T-helper 2 cell treated with Interferon-gamma antibody and Interleukin-4, amounts not matched to agents 5 μg/mL and 100 μg/mL, for 36 hours (primary cell): Measurements from ENCODE around the gene C3AR1.

Experiments used
- DNase-seq: peaks from one replicate; pipeline ENCODE4 v3.0.0; 2021; ENCODE audit warnings: low spot score
- H3K27ac Mint-ChIP-seq: one replicate; pipeline ENCODE4 v1.8.0; 2021; ENCODE audit warnings: mild to moderate bottlenecking, mixed read lengths
- H3K27me3 Mint-ChIP-seq: one replicate; pipeline ENCODE4 v1.8.0; 2021; ENCODE audit warnings: low read depth, mixed read lengths
- H3K36me3 Mint-ChIP-seq: one replicate; pipeline ENCODE4 v1.8.0; 2021; ENCODE audit warnings: low read depth, mixed read lengths
- H3K4me1 Mint-ChIP-seq: one replicate; pipeline ENCODE4 v1.8.0; 2021; ENCODE audit warnings: low read depth, mixed read lengths
- H3K4me3 Mint-ChIP-seq: one replicate; pipeline ENCODE4 v1.8.0; 2022; ENCODE audit warnings: mild to moderate bottlenecking, moderate library complexity, mixed read lengths
- H3K9me3 Mint-ChIP-seq: one replicate; pipeline ENCODE4 v1.8.0; 2021; ENCODE audit warnings: mixed read lengths

C3AR1 gene

DNA sequence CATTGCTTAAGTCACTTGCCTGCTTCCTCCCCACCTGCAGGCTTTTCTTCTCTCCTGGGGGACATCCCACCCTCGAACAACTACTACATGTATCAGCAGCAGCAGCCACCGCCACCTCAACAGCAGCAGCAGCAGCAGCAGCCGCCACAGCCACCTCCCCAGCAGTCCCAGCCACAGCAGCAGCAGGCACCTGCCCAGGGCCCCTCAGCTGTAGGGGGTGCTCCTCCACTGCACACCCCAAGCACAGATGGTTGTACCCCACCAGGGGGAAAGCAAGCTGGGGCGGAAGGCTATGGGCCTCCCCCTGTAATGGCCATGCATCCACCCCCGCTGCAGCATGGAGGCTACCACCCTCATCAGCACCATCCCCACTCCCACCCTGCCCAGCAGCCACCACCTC lies 18.3 kb downstream of the C3AR1 start:
- Mint-ChIP-seq H3K4me3 (no peak overlapping the region), H3K9me3 (no peaks in the 10 kb centered on the region), H3K4me1 (peaks cover 14% of the 10 kb centered on the region), H3K27me3 (no peaks in the 10 kb centered on the region), H3K36me3 (peaks cover 61% of the 10 kb centered on the region), H3K27ac (no peak overlapping the region)
- DNase-seq, result no peak

GRCh38 chr12:8045952-8046944 lies 19.9 kb downstream of the C3AR1 start:
- H3K9me3 Mint-ChIP-seq, result no peaks in the 10 kb centered on the region
- H3K27me3 Mint-ChIP-seq, result no peaks in the 10 kb centered on the region
- H3K4me1 Mint-ChIP-seq, result peaks cover 11% of the 10 kb centered on the region
- H3K36me3 Mint-ChIP-seq, result peaks cover 62% of the 10 kb centered on the region
- no peak overlapping the region for H3K27ac Mint-ChIP-seq
- no peak overlapping the region for H3K4me3 Mint-ChIP-seq
- DNase-seq, result peak; percentile 58

DNA sequence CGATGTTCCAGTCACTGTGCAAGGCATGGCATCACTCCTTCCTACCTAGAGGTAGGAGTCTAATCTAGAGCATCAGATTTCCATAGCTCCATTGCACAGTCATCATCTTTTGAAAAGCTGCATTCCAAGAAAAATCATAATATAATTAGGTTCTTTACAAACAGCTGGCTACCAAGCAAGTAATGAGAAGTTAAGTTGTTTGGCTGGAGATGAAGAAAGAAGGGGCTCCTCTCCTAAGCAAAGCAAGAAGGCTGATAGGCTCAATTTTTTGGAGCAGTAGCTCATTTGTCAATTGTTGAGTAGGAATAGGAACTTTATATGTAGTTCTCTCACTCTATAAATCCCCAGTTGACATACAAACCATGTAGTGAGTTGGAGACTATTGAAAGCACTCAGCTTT lies 25.4 kb downstream of the C3AR1 start:
- no peak for DNase-seq
- peaks cover 30% of the 10 kb centered on the region for H3K4me1 Mint-ChIP-seq
- no peaks in the 10 kb centered on the region for H3K27me3 Mint-ChIP-seq
- peaks cover 34% of the 10 kb centered on the region for H3K36me3 Mint-ChIP-seq
- no peak overlapping the region for H3K4me3 Mint-ChIP-seq
- H3K9me3 Mint-ChIP-seq, result no peaks in the 10 kb centered on the region
- no peak overlapping the region for H3K27ac Mint-ChIP-seq

DNA sequence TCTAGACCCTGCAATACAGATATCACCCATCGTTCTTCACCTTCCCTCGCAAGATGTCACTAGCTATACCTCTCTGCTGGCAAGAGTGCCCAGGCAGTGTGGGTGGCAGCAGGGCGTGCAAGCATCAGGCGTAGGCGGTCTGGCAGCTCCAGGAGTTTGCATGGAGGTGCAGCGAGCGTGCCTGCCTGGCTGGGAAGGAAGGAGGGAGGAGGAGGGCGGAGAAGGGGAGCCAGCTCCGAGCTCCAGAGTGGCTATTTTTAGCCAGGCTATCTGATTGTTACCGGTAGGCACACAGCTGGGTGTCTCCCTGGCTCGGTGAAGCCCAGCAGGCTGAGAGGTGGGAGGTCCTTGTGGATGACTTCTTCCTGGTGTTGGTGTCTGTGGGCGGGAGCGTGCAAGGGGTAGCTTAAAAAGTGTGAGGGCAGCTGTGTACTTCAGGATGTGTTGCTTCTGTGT lies 27.5 kb downstream of the C3AR1 start:
- Mint-ChIP-seq H3K4me1 (peaks cover 47% of the 10 kb centered on the region), H3K4me3 (peak overlapping the region; percentile 57), H3K27me3 (no peaks in the 10 kb centered on the region), H3K27ac (peak overlapping the region; percentile 3), H3K36me3 (peaks cover 26% of the 10 kb centered on the region), H3K9me3 (no peaks in the 10 kb centered on the region)
- no peak for DNase-seq

DNA sequence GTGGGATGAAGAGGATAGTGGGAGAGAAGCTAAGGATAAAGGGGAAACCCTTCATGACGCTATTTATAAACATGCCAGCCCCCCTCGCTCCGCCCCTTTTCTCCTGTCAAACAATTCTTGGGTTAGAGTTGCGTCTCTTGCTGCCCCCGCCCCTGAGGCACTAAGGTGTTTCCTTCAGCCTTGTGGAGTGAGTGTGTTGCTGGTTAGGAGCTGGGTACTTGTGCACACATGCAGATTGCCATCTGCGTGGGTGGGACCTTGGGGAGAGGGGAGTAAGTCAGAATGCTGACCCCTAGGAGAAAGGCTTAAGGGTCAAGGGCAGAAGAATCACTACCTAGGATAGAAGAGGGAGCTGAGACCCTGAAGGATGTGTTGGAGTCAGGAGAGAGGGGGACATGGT lies 28.2 kb downstream of the C3AR1 start:
- peaks cover 51% of the 10 kb centered on the region for H3K4me1 Mint-ChIP-seq

GRCh38 chr12:8037046-8037663 lies 29.0 kb downstream of the C3AR1 start:
- H3K9me3 Mint-ChIP-seq, result no peaks in the 10 kb centered on the region
- peak overlapping the region; percentile 41 for H3K4me3 Mint-ChIP-seq
- peak overlapping the region; percentile 45 for H3K27ac Mint-ChIP-seq
- DNase-seq, result no peak
- H3K4me1 Mint-ChIP-seq, result peaks cover 51% of the 10 kb centered on the region
- peaks cover 17% of the 10 kb centered on the region for H3K36me3 Mint-ChIP-seq
- no peaks in the 10 kb centered on the region for H3K27me3 Mint-ChIP-seq

More for the DNA sequence above, 28.2 kb downstream of the C3AR1 start:
- Mint-ChIP-seq H3K36me3 (peaks cover 22% of the 10 kb centered on the region), H3K27me3 (no peaks in the 10 kb centered on the region), H3K27ac (peak overlapping the region; percentile 7), H3K4me3 (peak overlapping the region; percentile 57), H3K9me3 (no peaks in the 10 kb centered on the region)
- DNase-seq, result no peak

DNA sequence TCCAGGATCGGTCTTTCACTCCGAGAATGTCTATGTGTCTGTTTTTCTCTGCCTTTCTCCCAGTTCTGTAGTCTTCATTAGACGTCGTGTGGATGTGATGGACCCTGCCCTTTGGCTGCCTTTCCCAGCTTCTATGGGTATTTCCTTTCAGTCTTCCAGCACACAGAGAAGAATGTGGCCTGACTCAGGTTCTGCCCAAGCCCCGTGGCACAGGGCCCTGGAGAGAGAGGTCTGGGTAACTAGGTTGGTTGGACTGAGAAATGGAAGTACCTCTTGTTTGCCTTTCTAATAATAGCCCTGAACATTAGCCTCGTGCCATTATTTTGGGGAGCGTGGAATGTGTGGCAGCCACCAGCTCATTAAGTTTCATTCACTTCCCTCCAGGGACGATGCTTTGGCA lies 29.8 kb downstream of the C3AR1 start:
- no peak overlapping the region for H3K27ac Mint-ChIP-seq
- DNase-seq, result no peak
- H3K4me3 Mint-ChIP-seq, result no peak overlapping the region

DNA sequence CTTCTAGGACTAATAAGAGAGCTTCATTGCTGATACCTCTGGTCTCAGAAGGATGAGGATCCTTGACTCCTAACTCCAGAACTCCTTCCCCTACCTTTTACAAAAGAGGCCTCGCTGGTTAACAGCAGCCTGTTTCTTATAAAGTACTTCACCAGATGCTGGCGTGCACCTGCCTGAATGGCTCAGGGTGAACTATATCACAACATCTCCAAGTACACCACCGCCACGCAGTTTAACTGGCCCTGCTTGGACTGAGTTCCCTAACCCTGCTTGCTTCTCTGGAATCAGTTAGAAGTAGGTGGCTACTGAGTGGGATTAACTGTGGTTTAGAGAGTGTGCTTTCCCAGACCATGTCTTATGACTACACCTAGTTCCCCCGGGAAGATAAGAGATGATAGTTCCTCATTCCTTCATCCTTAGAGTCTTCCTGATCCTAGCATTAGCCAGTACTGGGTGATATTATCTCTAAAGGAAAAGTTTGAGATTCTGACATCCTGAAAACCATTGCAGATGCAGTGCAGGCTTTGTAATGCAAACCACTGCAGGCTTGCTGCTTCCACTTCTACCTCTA lies 30.6 kb downstream of the C3AR1 start:
- no peak overlapping the region for H3K27ac Mint-ChIP-seq
- no peaks in the 10 kb centered on the region for H3K27me3 Mint-ChIP-seq
- no peak for DNase-seq
- no peak overlapping the region for H3K4me3 Mint-ChIP-seq
- no peaks in the 10 kb centered on the region for H3K9me3 Mint-ChIP-seq
- H3K4me1 Mint-ChIP-seq, result peaks cover 54% of the 10 kb centered on the region
- peaks cover 13% of the 10 kb centered on the region for H3K36me3 Mint-ChIP-seq

More for the DNA sequence above, 29.8 kb downstream of the C3AR1 start:
- peaks cover 13% of the 10 kb centered on the region for H3K36me3 Mint-ChIP-seq
- H3K4me1 Mint-ChIP-seq, result peaks cover 54% of the 10 kb centered on the region
- no peaks in the 10 kb centered on the region for H3K27me3 Mint-ChIP-seq
- H3K9me3 Mint-ChIP-seq, result no peaks in the 10 kb centered on the region

GRCh38 chr12:8034802-8035201 lies 31.4 kb downstream of the C3AR1 start:
- Mint-ChIP-seq H3K4me3 (peak overlapping the region; percentile 91), H3K9me3 (no peaks in the 10 kb centered on the region), H3K36me3 (peaks cover 13% of the 10 kb centered on the region), H3K4me1 (peaks cover 54% of the 10 kb centered on the region), H3K27ac (peak overlapping the region; percentile 4), H3K27me3 (no peaks in the 10 kb centered on the region)
- no peak for DNase-seq

DNA sequence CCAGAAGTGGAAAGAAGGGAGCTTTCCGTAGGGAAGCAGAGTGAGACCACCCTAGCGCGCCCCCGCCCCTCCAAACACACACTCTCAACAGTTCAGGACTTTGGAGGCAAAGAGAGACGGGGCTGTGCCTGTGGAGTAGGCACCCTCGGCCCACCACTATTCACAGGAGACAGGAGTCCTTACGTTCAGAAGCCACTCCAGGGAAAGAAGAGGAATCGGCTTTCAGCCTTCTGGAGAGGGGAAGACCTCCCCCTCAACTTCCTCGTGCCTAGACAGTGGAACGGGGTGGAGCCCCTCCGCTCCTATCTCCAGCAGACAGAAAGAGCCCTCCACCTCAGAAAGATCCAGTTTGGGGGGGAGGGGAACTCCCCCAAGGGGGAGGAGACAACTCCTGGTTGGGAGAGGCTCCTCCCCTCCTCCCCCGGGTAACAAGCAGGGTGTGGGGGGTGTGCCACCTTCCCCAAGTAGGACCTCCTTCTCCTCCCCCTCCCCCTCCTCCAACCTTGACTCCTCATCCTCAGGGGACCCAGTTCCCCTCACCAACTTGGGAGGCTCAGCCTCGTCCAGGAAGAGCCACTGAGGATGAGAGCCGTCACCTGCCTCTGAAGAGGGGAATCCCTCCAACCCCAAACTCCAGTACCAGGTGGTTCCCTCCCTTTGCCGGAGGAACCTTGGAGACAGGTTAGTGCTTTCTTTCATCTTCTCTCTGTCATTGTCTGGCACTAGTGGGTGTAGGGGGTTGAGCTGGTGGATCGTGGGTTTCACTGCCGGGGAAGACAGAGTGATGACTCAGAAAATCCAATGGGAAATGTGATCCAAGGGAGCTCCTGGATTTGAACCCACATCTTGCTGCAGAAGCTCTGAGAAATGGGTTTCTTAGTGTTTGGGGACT lies 32.8 kb downstream of the C3AR1 start:
- H3K27ac Mint-ChIP-seq, result peak overlapping the region; percentile 78
- peaks cover 46% of the 10 kb centered on the region for H3K4me1 Mint-ChIP-seq
- no peaks in the 10 kb centered on the region for H3K9me3 Mint-ChIP-seq
- H3K36me3 Mint-ChIP-seq, result peaks cover 13% of the 10 kb centered on the region
- peak overlapping the region; percentile 91 for H3K4me3 Mint-ChIP-seq
- no peaks in the 10 kb centered on the region for H3K27me3 Mint-ChIP-seq
- peak; percentile 25 for DNase-seq

- peak within 1 kb of the TSS; percentile 78 for H3K27ac Mint-ChIP-seq
- peaks cover 13% of the 10 kb centered on the region for H3K36me3 Mint-ChIP-seq
- H3K9me3 Mint-ChIP-seq, result no peaks in the 10 kb centered on the region
- no peaks in the 10 kb centered on the region for H3K27me3 Mint-ChIP-seq
- peak; percentile 67 for DNase-seq
- H3K4me1 Mint-ChIP-seq, result peaks cover 42% of the 10 kb centered on the region
- H3K4me3 Mint-ChIP-seq, result peak within 1 kb of the TSS; percentile 91
Measured at GRCh38 chr12:8032242-8033152, 33.7 kb downstream of the C3AR1 start, which contains the start of gene FOXJ2. FOXJ2 (plus strand) TSS chr12:8032716; CDS start chr12:8039833, 7,117 bp downstream.

DNA sequence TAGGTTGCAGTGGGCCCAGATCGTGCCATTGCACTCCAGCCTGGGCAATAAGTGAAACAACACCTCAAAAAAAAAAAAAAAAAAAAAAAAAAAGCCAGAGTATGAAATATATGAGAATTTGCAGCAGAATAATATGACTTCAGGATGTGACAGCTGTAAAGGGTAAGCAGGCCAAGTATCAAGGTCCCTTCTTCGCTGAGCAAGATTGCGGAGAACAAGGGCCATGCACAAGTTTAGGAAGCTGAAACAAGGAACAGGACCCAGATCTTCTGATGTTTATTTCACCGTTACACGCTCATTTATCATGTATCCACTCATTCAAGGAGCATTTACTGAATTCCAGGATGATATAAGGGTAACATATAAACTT lies 34.3 kb downstream of the C3AR1 start:
- peak overlapping the region; percentile 80 for H3K4me3 Mint-ChIP-seq
- peaks cover 12% of the 10 kb centered on the region for H3K36me3 Mint-ChIP-seq
- no peaks in the 10 kb centered on the region for H3K27me3 Mint-ChIP-seq
- H3K9me3 Mint-ChIP-seq, result no peaks in the 10 kb centered on the region
- DNase-seq, result no peak
- peak overlapping the region; percentile 66 for H3K27ac Mint-ChIP-seq
- peaks cover 39% of the 10 kb centered on the region for H3K4me1 Mint-ChIP-seq
